PFSK-1 (cell line): ENCODE measurements around the gene MRFAP1L1. TPM values are rescaled to one million over a fixed set of nuclear protein-coding genes. Genes with fewer than 3 reads are reported as not detected.

ENCODE experiments used
- FOXP2 ChIP-seq: optimal IDR thresholded peaks from 2 replicates; pipeline ENCODE3; 2011; ENCODE audit warnings: borderline replicate concordance, control low read depth, inconsistent platforms; ENCODE audit not compliant: insufficient read depth; ENCODE audit errors: extremely low read length, extremely low read depth
- POLR2AphosphoS5 ChIP-seq: IDR thresholded peaks from 2 replicates; pipeline ENCODE4 v1.6.1; 2012; ENCODE audit warnings: low read depth, mild to moderate bottlenecking, control low read depth, low read length, moderate library complexity
- SIN3A ChIP-seq: IDR thresholded peaks from 2 replicates; pipeline ENCODE4 v1.6.1; 2012; ENCODE audit warnings: mild to moderate bottlenecking, low read length, moderate library complexity, borderline replicate concordance; ENCODE audit not compliant: insufficient read depth
- TAF1 ChIP-seq: IDR thresholded peaks from 2 replicates; pipeline ENCODE4 v1.6.1; 2012; ENCODE audit warnings: low read length, control low read depth, borderline replicate concordance; ENCODE audit not compliant: insufficient read depth
- polyA plus RNA-seq: library from polyadenylated mRNA; unstranded; fragments of >200 nt; gene quantifications from one replicate; pipeline ENCODE4 v1.2.1, GENCODE V29; 2012; ENCODE audit warnings: low read depth, missing spikeins; ENCODE audit not compliant: insufficient read length
- TF ChIP-seq, protein P1 (sequence below), 2 experiments: IDR thresholded peaks; 2 replicates each; pipeline versions ENCODE4 v1.6.1 to v1.8.0; 2011 to 2012; ENCODE audit warnings: low read depth in 2 of 2, low read length in 2 of 2, control low read depth in 1 of 2, inconsistent platforms in 1 of 2, mild to moderate bottlenecking in 1 of 2, moderate library complexity in 1 of 2; ENCODE audit not compliant: insufficient read depth in 1 of 2

MRFAP1L1 gene
- polyA plus RNA-seq = 19.1 TPM

DNA sequence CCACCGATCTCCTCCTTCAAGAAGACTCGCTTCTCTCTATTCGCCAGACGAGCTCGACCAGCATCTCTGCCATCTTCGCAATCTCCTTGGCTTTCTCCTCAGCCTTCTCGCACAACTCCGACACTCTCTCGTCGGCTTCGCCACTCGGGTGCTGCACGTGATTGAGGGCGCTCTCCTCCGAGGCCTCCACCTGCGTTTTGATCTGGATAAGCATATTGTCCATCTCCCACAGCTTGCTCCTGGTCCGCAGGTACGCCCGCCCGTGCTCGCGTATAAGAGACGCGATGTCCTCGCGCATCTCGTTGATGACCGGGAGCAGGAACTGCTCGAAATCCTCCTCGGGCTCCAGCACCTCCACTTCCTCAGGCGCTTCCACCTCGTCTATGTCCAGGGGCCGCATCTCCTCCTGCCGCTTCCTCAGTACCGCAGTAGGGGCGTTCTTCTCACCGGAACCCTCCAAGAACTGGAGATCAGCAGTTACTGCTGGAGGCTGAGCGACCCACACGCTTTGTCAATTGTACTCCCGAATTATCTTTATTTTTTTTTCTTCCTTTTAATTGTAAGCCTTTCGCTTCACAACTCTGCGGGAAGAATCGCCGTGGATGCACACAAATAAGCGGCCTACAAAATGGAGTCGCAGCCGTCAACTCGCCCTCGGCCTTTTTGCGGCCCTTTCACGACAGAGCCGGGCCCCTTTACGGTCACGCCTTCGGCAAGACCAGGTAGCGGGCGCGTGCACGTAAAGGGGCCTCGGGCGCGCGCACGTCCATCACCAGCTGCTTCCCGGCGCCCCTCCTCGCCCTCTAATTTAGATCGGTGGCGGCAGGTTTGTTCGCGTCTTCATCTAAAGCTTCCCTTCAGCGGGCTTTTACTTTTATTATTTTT is at the start of gene MRFAP1L1:
Gene MRFAP1L1 (minus strand): TSS at position 636 of the 885 bp plus-strand sequence. CDS start 236 bp downstream, at position 400.
- no peak for TF ChIP-seq SIN3A
- TF ChIP-seq TAF1 = peak; percentile 84; the same call in 1 of the 2 replicates
- TF ChIP-seq FOXP2 = no peak
- TF ChIP-seq, protein P1, sequence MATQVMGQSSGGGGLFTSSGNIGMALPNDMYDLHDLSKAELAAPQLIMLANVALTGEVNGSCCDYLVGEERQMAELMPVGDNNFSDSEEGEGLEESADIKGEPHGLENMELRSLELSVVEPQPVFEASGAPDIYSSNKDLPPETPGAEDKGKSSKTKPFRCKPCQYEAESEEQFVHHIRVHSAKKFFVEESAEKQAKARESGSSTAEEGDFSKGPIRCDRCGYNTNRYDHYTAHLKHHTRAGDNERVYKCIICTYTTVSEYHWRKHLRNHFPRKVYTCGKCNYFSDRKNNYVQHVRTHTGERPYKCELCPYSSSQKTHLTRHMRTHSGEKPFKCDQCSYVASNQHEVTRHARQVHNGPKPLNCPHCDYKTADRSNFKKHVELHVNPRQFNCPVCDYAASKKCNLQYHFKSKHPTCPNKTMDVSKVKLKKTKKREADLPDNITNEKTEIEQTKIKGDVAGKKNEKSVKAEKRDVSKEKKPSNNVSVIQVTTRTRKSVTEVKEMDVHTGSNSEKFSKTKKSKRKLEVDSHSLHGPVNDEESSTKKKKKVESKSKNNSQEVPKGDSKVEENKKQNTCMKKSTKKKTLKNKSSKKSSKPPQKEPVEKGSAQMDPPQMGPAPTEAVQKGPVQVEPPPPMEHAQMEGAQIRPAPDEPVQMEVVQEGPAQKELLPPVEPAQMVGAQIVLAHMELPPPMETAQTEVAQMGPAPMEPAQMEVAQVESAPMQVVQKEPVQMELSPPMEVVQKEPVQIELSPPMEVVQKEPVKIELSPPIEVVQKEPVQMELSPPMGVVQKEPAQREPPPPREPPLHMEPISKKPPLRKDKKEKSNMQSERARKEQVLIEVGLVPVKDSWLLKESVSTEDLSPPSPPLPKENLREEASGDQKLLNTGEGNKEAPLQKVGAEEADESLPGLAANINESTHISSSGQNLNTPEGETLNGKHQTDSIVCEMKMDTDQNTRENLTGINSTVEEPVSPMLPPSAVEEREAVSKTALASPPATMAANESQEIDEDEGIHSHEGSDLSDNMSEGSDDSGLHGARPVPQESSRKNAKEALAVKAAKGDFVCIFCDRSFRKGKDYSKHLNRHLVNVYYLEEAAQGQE (IDR thresholded peaks at IDR 0.05; ENCODE audit: insufficient read depth in 1 of 2, low read depth in 2 of 2, low read length in 2 of 2) = 0 out of 4 replicates have a peak, but pooled peaks of 1 of the 2 experiments have one; percentile 26
- peak; percentile 92 for TF ChIP-seq POLR2AphosphoS5

DNA sequence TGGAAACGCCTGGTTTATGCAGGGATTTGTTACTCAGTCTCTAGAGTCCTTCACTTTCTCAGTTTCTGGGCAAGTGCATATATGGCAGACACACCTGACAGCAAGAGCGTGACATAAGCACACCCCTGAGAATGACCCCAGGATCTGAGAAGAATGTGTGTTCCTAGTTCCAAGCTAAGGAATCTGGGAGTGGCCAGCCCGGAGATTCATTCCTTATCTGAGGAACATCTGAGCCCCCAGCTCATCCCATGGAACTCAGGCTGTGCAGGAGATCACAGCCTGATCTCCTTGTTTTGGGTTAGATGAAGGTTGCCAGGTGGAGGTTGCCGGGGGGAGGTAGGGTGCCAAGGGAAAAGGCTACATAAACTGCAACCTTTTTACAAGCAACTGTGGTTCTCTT is 49.1 kb upstream of the MRFAP1L1 start:
- TF ChIP-seq POLR2AphosphoS5 = no peak
- no peak for TF ChIP-seq SIN3A
- TF ChIP-seq FOXP2 = no peak
- TF ChIP-seq TAF1 = no peak
- TF ChIP-seq, protein P1 (IDR thresholded peaks at IDR 0.05; ENCODE audit: insufficient read depth in 1 of 2, low read depth in 2 of 2, low read length in 2 of 2) = no peak

DNA sequence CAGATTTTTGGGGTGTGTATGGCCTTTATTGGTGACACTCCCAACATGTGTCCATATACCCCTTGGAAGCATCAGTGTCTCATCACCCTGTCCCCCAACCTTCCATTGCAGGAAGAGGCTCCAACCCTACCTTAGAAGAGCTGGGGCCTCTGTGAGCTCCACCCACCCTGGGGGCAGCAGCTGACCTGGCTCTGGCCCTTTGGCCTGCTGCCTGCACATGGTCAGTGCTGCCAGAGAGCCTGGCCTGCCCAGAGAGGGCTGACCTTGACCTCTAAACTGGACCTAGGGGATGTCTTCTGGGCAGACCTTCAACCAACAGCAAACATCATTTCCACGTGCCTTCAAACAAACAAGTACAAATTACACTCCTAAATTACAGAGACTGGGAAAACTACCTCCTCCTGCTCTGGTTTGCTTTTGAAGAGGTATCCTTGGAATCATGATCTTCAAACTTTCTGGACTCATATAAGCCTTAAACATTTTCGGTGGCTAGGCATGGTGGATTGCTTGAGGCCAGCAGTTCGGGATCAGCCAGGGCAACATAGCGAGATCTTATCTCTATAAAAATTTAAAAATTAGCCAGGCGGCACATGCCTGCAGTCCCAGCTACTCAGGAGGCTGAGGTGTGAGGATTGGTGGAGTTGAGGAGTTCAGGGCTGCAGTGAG is 45.6 kb upstream of the MRFAP1L1 start:
- TF ChIP-seq FOXP2 (no peak), SIN3A (no peak), POLR2AphosphoS5 (no peak)
- TF ChIP-seq, protein P1 (IDR thresholded peaks at IDR 0.05; ENCODE audit: insufficient read depth in 1 of 2, low read depth in 2 of 2, low read length in 2 of 2) = no peak

DNA sequence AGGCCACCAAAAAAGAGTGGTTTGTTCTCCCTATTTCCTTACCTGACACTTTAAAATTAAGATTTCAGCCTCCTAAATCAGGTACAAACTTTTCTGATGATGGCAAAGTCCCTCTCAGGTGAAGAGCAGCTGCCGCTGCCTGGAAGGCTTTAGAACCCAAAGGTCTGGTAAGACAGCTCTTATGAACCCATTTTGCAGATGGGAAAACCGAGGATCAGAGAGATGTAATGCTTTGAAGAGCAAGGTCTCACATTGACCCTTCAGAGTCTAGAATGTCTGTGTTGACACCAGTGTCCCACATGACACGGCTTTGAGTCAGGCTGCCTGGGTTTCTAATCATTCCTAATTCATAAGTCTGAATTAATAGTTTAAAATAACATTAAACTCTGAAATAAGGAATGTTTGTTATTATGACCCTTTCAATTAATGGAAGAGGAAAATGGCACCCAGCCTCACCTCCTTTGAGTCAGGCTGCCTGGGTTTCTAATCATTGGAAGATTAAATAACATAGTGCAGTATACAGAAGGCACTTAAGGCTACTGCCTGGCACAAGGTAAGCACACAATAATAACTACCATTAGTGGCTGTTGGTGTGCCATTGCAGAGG is 44.9 kb upstream of the MRFAP1L1 start:
- TF ChIP-seq SIN3A = no peak
- no peak for TF ChIP-seq POLR2AphosphoS5
- no peak for TF ChIP-seq FOXP2
- no peak for TF ChIP-seq TAF1
- TF ChIP-seq, protein P1 (IDR thresholded peaks at IDR 0.05; ENCODE audit: insufficient read depth in 1 of 2, low read depth in 2 of 2, low read length in 2 of 2) = no peak
